ENCODE data around the gene BICRA.

BICRA gene

DNA sequence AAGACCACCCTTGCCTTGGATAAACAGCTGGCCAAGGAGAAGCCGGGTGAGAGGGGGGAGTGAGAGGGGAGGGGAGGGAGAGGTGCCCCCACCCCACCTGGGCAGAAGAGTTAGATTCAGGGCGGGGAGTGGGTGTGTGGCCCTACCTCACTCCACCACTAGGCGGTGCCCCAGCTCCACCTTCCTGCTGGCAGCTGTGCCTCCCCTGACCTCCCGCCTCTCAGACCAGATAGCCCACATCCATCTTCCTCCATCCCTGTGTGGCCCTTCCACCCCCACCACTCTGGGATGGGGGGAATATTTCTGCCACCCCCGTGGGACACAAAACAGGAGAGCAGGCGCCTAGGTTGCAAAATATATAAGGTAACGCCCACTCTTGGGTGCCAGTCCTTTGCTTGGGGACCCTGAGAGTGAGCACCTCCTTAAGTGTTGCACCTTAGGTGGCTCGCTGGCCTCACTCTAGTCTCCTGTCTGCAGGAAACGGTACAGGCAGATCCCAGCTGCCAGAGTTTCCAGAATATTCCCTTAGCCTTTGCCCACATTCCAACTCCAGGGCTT, 90.5 kb downstream of the BICRA start:
- ATAC-seq, result peak; percentile 71
- no peak for TF ChIP-seq ESRRG (CRISPR knock-in tag; IDR thresholded peaks at IDR 0.05)
- no peak for TF ChIP-seq ZFP30 (CRISPR knock-in tag; IDR thresholded peaks at IDR 0.05)
- TF ChIP-seq, protein P1, sequence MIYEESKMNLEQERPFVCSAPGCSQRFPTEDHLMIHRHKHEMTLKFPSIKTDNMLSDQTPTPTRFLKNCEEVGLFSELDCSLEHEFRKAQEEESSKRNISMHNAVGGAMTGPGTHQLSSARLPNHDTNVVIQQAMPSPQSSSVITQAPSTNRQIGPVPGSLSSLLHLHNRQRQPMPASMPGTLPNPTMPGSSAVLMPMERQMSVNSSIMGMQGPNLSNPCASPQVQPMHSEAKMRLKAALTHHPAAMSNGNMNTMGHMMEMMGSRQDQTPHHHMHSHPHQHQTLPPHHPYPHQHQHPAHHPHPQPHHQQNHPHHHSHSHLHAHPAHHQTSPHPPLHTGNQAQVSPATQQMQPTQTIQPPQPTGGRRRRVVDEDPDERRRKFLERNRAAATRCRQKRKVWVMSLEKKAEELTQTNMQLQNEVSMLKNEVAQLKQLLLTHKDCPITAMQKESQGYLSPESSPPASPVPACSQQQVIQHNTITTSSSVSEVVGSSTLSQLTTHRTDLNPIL (CRISPR knock-in tag; IDR thresholded peaks at IDR 0.05; ENCODE audit: low read depth), result no peak
- TF ChIP-seq, protein P2, sequence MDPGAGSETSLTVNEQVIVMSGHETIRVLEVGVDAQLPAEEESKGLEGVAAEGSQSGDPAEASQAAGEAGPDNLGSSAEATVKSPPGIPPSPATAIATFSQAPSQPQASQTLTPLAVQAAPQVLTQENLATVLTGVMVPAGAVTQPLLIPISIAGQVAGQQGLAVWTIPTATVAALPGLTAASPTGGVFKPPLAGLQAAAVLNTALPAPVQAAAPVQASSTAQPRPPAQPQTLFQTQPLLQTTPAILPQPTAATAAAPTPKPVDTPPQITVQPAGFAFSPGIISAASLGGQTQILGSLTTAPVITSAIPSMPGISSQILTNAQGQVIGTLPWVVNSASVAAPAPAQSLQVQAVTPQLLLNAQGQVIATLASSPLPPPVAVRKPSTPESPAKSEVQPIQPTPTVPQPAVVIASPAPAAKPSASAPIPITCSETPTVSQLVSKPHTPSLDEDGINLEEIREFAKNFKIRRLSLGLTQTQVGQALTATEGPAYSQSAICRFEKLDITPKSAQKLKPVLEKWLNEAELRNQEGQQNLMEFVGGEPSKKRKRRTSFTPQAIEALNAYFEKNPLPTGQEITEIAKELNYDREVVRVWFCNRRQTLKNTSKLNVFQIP (CRISPR knock-in tag; IDR thresholded peaks at IDR 0.05; ENCODE audit: borderline replicate concordance, low read depth), result no peak
- TF ChIP-seq ARNTL (CRISPR knock-in tag; IDR thresholded peaks at IDR 0.05; ENCODE audit: borderline replicate concordance, low read depth), result no peak
- TF ChIP-seq ZNF70 (CRISPR knock-in tag; IDR thresholded peaks at IDR 0.05), result no peak
- TF ChIP-seq PPARA (CRISPR knock-in tag; IDR thresholded peaks at IDR 0.05; ENCODE audit: borderline replicate concordance), result no peak
- no peak for TF ChIP-seq SNAI2 (CRISPR knock-in tag; IDR thresholded peaks at IDR 0.05)
- no peak for TF ChIP-seq ZNF565 (CRISPR knock-in tag; conservative IDR thresholded peaks at IDR 0.05; ENCODE audit: low read depth)
- TF ChIP-seq ZNF8 (CRISPR knock-in tag; IDR thresholded peaks at IDR 0.05), result no peak
- no peak for TF ChIP-seq TCF4 (CRISPR knock-in tag; IDR thresholded peaks at IDR 0.05; ENCODE audit: borderline replicate concordance)
- no peak for TF ChIP-seq ZC3H10 (CRISPR knock-in tag; IDR thresholded peaks at IDR 0.05)
- no peak for TF ChIP-seq BACH2 (CRISPR knock-in tag; IDR thresholded peaks at IDR 0.05; ENCODE audit: borderline replicate concordance)

DNA sequence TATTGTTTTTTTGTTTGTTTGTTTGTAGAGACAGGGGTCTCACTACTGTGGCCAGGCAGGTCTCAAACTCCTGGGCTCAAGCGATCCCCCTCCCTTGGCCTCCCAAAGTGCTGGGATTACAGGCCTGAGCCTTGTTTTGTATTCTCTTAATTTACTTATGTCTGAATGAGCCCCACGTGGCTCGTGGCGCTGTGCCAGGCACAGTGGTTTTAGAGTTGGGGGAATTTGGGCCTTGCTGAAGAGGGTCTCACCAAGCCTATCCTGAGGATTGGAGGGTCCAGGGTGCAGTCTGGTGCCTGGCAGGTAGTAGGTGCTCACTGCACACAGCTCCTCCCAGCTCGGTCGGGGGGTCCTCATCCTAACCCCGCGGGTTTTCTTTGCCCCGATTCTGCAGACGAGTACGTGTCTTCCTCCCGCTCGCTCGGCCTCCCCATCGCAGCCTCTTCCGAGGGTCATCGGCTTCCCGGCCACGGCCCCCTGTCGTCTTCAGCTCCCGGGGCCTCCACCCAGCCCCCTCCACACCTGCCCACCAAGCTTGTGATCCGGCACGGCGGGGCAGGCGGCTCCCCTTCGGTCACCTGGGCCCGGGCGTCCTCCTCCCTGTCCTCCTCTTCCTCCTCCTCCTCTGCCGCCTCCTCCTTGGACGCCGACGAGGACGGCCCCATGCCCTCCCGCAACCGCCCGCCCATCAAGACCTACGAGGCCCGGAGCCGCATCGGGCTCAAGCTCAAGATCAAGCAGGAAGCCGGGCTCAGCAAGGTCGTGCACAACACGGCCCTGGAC, 92.2 kb downstream of the BICRA start:
- TF ChIP-seq, protein P2 (CRISPR knock-in tag; IDR thresholded peaks at IDR 0.05; ENCODE audit: borderline replicate concordance, low read depth), result no peak
- TF ChIP-seq ISL1 (CRISPR knock-in tag; IDR thresholded peaks at IDR 0.05) (no peak), ARNTL (CRISPR knock-in tag; IDR thresholded peaks at IDR 0.05; ENCODE audit: borderline replicate concordance, low read depth) (no peak), SNAI2 (CRISPR knock-in tag; IDR thresholded peaks at IDR 0.05) (no peak), ZC3H10 (CRISPR knock-in tag; IDR thresholded peaks at IDR 0.05) (no peak), TOX (CRISPR knock-in tag; IDR thresholded peaks at IDR 0.05; ENCODE audit: borderline replicate concordance) (no peak), RARB (CRISPR knock-in tag; IDR thresholded peaks at IDR 0.05) (no peak), TCF4 (CRISPR knock-in tag; IDR thresholded peaks at IDR 0.05; ENCODE audit: borderline replicate concordance) (no peak), BACH2 (CRISPR knock-in tag; IDR thresholded peaks at IDR 0.05; ENCODE audit: borderline replicate concordance) (no peak), ZNF70 (CRISPR knock-in tag; IDR thresholded peaks at IDR 0.05) (no peak), ZNF8 (CRISPR knock-in tag; IDR thresholded peaks at IDR 0.05) (no peak)
- TF ChIP-seq, protein P3, sequence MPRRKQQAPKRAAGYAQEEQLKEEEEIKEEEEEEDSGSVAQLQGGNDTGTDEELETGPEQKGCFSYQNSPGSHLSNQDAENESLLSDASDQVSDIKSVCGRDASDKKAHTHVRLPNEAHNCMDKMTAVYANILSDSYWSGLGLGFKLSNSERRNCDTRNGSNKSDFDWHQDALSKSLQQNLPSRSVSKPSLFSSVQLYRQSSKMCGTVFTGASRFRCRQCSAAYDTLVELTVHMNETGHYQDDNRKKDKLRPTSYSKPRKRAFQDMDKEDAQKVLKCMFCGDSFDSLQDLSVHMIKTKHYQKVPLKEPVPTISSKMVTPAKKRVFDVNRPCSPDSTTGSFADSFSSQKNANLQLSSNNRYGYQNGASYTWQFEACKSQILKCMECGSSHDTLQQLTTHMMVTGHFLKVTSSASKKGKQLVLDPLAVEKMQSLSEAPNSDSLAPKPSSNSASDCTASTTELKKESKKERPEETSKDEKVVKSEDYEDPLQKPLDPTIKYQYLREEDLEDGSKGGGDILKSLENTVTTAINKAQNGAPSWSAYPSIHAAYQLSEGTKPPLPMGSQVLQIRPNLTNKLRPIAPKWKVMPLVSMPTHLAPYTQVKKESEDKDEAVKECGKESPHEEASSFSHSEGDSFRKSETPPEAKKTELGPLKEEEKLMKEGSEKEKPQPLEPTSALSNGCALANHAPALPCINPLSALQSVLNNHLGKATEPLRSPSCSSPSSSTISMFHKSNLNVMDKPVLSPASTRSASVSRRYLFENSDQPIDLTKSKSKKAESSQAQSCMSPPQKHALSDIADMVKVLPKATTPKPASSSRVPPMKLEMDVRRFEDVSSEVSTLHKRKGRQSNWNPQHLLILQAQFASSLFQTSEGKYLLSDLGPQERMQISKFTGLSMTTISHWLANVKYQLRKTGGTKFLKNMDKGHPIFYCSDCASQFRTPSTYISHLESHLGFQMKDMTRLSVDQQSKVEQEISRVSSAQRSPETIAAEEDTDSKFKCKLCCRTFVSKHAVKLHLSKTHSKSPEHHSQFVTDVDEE (CRISPR knock-in tag; IDR thresholded peaks at IDR 0.05), result no peak
- TF ChIP-seq, protein P4, sequence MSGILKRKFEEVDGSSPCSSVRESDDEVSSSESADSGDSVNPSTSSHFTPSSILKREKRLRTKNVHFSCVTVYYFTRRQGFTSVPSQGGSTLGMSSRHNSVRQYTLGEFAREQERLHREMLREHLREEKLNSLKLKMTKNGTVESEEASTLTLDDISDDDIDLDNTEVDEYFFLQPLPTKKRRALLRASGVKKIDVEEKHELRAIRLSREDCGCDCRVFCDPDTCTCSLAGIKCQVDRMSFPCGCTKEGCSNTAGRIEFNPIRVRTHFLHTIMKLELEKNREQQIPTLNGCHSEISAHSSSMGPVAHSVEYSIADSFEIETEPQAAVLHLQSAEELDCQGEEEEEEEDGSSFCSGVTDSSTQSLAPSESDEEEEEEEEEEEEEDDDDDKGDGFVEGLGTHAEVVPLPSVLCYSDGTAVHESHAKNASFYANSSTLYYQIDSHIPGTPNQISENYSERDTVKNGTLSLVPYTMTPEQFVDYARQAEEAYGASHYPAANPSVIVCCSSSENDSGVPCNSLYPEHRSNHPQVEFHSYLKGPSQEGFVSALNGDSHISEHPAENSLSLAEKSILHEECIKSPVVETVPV (CRISPR knock-in tag; IDR thresholded peaks at IDR 0.05), result no peak
- TF ChIP-seq, protein P1 (CRISPR knock-in tag; IDR thresholded peaks at IDR 0.05; ENCODE audit: low read depth), result no peak
- no peak for ATAC-seq

Data from SK-N-SH treated with all-trans-retinoic acid at 6 μM for 48 hours (cell line).